Epidermal melanocyte (primary cell): ENCODE results near the gene ANKH.
"Not testable (repeated sequence)": the region's sequence is repeated elsewhere in the genome, so short reads cannot be mapped to it uniquely, and the experiment has no call there.

ENCODE experiments used
- DNase-seq: peaks from one replicate; pipeline ENCODE4 v3.0.0; 2011; ENCODE audit warnings: low spot score; ENCODE audit not compliant: insufficient read length

The ANKH gene

DNA sequence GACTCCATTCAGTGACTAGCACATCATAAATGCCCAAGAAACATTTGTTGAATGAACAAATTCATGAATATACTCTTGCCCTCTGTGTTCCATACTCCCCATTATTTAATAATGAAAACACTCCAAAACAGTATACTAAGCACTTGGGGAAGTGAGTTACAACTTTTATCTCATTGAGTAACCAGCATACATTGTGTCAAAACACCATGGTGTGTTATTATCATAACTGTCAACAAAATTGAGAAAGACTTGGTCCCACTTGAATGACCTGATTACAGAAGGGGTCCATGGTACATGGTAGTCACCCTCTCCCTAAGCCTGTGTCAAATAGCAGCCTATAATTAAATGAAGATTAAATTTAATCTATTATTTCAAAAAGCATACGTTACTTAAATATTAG is 16.2 kb downstream of the ANKH start:
- DNase-seq: no peak

GRCh38 chr5:14854799-14855198 is 16.8 kb downstream of the ANKH start:
- DNase-seq: no peak

DNA sequence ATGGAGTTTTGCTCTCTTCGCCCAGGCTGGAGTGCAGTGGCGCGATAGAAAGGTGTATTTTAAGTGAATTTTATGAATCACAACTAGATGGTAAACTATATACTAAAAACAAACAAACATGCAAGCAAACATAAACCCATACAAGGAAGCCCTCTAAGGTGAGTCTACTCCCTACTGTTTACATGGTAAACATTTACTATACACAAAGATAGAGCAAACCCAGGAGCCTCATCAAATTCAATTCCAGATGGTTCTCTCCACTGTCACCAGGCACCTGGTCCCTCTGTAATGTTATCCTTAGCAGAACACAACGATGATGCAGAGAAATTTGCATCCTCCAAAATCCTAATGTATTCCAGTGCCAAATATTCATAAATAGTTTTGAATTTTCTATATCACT is 17.9 kb downstream of the ANKH start:
- no peak for DNase-seq

DNA sequence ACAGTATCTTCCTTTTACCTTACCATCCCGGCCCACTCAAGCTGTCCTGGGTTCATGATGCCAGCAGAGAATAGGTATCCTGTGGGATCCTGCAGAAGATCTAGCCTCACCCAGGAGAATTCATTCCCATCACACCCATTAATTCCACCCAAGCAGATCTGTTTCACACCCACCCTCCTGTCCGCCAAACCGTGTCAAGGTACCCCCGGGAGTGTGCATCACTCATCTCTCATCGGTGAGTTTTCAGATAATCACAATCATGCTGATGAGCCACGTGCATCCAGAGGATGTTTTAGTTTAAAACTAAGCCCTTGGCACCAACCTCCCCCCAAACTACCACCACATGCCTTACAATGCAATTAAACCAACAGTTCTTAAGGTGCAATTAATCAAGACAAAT is 18.8 kb downstream of the ANKH start:
- no peak for DNase-seq

GRCh38 chr5:14851999-14852526 is 19.5 kb downstream of the ANKH start:
- no peak for DNase-seq

- no peak for DNase-seq
Measured at GRCh38 chr5:14851597-14851996, 20.0 kb downstream of the ANKH start.

- DNase-seq: no peak
Measured at GRCh38 chr5:14851050-14851419, 20.5 kb downstream of the ANKH start.

DNA sequence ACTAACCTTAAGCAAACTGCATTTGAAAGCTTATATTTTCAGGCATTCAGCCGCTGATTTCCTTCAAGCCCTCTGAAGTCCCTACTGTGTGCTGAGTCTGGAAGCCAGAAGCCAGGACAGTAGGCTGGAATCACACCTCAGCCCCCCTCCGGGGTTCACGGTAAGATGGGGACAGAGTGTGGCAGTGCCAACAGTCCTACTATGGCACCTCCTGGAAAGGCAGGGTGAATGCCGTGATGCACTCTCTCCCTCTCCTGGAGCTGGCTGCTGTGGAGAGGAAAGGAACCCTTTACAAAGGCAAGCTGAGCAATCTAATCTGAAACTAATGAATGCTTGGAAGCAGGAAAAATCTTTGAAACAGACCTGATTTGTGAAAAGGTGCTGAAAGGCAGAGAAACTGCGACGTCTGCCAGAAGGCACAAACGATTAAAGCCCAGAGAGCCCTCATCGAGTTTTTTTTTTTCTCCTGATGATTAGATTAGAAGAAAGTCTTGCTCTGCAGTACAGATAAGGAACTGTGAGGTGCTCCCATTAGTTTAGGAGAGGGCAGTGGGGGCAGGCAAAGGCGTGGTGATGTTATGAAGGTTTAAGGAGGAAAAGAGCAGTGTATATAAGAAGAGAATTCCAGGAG is 21.0 kb downstream of the ANKH start:
- no peak for DNase-seq

DNA sequence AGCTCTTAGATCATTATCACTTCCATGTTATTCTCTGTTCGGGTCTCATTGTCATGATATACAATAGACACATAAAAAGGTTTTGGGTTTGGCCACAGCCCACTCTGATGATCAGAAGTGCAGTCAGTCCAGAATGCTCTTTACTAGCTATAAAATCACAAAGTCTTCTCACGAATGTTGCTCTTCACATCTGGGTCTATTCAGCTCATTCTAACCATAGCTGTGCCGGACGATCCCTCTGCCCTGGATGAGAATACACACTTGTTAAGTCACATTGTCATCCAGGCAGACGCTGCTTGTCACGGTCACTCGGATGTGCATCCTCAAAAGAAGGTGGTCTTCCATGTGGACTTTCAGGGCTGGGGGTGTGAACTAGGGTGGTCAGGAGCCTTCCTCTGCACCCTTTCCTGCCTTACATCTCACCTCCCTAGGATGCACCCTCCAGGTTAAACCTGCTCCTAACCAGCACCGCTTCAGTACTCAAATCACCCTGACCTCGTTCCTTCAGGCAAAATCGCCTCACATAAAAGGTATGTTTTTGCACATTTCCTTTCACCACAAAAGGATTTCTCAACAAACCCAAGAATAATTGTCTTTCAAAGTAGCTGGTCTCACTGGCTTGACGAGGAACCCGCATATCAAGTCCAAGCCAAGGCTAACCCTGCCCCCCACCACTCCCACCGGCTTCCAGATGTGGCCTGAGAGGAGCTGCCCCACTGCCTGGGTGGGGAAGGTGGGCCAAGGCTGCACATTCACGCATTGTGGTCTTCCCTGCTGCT is 21.9 kb downstream of the ANKH start:
- DNase-seq: no peak

DNA sequence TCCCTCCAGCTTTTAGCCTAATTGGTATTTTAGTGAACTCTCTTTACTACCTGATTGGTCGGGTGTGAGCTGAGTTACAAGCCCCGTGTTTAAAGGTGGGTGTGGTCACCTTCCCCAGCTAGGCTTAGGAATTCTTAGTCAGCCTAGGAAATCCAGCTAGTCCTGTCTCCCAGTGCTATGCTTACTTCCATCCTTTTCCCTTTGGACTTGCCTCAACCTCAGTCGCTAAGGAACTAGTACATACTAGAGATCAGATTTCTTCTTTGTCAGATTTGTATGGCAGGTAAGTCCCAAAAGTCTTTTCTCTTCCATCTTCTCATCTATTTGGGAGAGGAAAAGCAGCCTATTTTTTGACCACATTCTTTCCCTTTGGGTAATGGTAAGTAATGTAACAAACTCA is 22.6 kb downstream of the ANKH start:
- DNase-seq: not testable (repeated sequence)

- no peak for DNase-seq
Measured at GRCh38 chr5:14848385-14848784, 23.2 kb downstream of the ANKH start.

- no peak for DNase-seq
Measured at GRCh38 chr5:14847471-14847870, 24.1 kb downstream of the ANKH start.

GRCh38 chr5:14842117-14842516 is 29.5 kb downstream of the ANKH start:
- DNase-seq: no peak

DNA sequence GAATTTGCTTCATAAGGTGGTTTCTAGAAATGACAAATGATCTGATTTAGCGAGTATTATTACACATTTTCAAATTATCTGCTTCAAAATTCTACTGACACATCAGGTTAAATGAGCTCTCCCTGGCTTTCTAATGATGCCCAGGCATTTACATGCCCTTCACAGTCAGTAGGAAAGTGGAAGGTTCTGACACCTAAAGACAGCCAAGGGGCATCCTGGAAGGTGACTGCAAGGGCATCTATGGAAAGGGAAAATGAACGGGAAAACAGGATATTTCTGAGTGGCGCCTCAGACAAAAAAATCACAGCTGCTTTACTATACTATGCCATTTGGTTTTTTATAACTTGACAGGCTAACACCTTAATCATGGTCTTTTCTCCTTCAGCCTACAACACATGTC is 31.0 kb downstream of the ANKH start:
- no peak for DNase-seq

DNA sequence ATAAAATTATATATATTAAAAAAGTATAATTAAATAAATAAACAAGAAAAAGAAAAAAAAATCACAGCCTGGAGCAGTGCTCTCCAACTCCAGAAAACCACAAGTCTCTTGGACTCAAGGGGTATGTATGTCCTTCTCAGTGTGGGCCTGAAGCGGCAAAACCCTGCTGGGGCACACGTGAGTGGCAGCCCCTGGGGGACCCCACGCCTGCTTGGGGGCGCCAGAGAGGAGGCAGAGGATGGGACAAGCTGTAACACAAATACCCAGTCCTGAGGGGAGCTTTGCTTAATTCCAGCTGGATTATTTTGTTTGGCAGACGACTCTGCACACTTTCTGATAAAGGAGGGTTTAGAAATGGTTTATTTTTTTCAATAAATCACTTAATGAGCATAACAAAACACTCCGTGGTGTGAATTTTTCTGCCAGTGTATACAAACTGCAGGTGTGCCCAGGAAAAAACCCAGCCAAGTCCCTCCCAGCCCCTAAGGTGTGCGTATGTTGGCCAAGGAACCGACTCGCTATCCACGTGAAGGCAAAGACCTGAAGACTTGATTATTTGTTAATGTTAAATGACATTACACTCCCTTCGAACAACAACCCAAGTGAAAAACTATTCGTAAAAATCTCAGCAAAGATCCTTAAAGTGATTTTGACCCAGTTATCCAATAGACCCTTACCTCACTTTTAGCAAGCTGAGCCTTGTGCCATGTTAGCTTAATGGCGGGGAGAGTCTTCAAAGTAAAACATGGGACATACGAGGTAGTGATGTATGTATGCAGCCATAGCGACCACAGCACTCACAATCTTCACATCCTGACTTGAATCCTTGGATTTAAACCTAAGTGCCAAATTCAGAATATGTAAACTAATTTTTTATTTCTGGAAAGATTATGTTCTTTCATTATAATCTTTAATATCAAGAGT is 32.9 kb downstream of the ANKH start:
- no peak for DNase-seq

GRCh38 chr5:14837423-14838122 is 34.0 kb downstream of the ANKH start:
- not testable (repeated sequence) for DNase-seq

- no peak for DNase-seq
Measured at GRCh38 chr5:14834584-14835550, 36.7 kb downstream of the ANKH start.

- DNase-seq: no peak
Measured at GRCh38 chr5:14834062-14834461, 37.5 kb downstream of the ANKH start.

DNA sequence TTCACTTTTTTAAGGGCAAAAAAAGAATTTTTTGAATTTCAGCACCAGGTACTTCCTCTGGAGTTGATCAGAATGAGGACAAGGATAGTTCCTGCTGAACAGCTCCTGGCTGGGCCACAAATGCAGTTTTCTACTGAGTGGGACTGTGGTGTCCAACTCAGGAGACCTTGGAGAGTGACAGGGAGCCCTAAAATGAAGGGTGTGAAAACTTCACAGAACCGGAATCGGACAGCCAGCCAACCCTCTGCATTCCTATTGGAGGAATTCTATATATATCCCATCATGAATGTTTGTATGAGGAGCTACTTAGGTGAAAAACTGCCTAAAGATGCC is 40.6 kb downstream of the ANKH start:
- no peak for DNase-seq
